Right lobe of liver (tissue), 6 donors: Measurements from ENCODE around the gene ACSL6. TPM values are rescaled to one million over a fixed set of nuclear protein-coding genes. Genes with fewer than 3 reads are reported as not detected.

Source experiments
- ATAC-seq, 4 donors: fragments of 200-7000 bp; cut with Tn5 transposase; one replicate each; pipeline ENCODE4 v1.9.1; 2020; ENCODE audit warnings: mild to moderate bottlenecking in 4 of 4, moderate library complexity in 4 of 4
- DNase-seq, 3 donors: peaks; one replicate each; pipeline ENCODE4 v3.0.0-alpha.2; 2020
- H3K27ac ChIP-seq, 3 donors: fragments of 200-600 bp; one replicate each; pipeline ENCODE4 v1.8.0; 2022
- H3K27me3 ChIP-seq, 2 donors: fragments of 200-600 bp; one replicate each; pipeline ENCODE4 v1.8.0; 2022
- H3K36me3 ChIP-seq, 4 donors: fragments of 200-600 bp; sonication (generic) in 1 of 4; one replicate each; pipeline versions ENCODE4 v1.5.1 to v1.8.0; 2017 to 2022; ENCODE audit warnings: control low read depth in 1 of 4
- H3K4me1 ChIP-seq, 4 donors: fragments of 200-600 bp; sonication (generic) in 1 of 4; one replicate each; pipeline versions ENCODE4 v1.5.1 to v1.8.0; 2017 to 2022; ENCODE audit warnings: control low read depth in 1 of 4
- H3K4me3 ChIP-seq, 3 donors: fragments of 200-600 bp; one replicate each; pipeline ENCODE4 v1.8.0; 2022
- H3K9me3 ChIP-seq, 4 donors: fragments of 200-600 bp; sonication (generic) in 1 of 4; one replicate each; pipeline versions ENCODE4 v1.5.1 to v1.8.0; 2017 to 2022; ENCODE audit warnings: control low read depth in 1 of 4
- POLR2A ChIP-seq: fragments of 450-650 bp; IDR thresholded peaks from one replicate; pipeline ENCODE4 v1.6.1; 2017; ENCODE audit warnings: antibody characterized with exemption, mild to moderate bottlenecking
- WGBS: methylation state at CpG from one replicate; pipeline ENCODE4 v1.1.6; 2018; ENCODE audit warnings: low coverage, low lambda C conversion rate; ENCODE audit not compliant: insufficient coverage; ENCODE audit errors: missing lambda C conversion rate; 5-methylcytosine and 5-hydroxymethylcytosine counted together
- intact Hi-C, 2 donors: fragments of 100-400 bp; cut with DNase I; formaldehyde crosslinking; loops; one replicate each; pipeline versions ENCODE4 v1.11.2 to v1.14.1; 2022
- total RNA-seq, 6 experiments: library from RNA; depleted of rRNA in 2 of 6; stranded (reverse); fragments of >200 nt in 2 of 6; fragmentation: NEBNext Ultra II Directional in 3 of 6; extraction: Animal tissue kit (Norgen Biotek cat#: 25700) in 3 of 6; gene quantifications; one replicate each; pipeline versions ENCODE4 v1.1.0 to v1.2.4, GENCODE V29; 2016 to 2023
- TF ChIP-seq, protein P1 (sequence below), 4 donors: fragments of 200-600 bp in 3 of 4; fragments of 450-650 bp in 1 of 4; IDR thresholded peaks; one replicate each; pipeline versions ENCODE4 v1.5.1 to v1.8.0; 2016 to 2022; ENCODE audit warnings: antibody characterized with exemption in 4 of 4, mild to moderate bottlenecking in 2 of 4
- donor health status: DM: no; HTN: yes; CAD: no.
- donor health status: DM: no; HTN: no; CAD: no.
- donor health status: DM: no; HTN: no; CAD: no.
- donor health status: DM: no; HTN: yes; CAD: no.
- donor health status: DM: no; HTN: yes; CAD: no.

Gene ACSL6
- total RNA-seq, 6 experiments from 2014 or later, result 1.3 to 6.0 (median 4.6) TPM

GRCh38 chr5:132030610-132031009, 19.2 kb upstream of the ACSL6 start:
- no peak overlapping the region for H3K27ac ChIP-seq
- WGBS, result 90% methylated on average over 2 of the region's 2 CpGs
- TF ChIP-seq, protein P1, sequence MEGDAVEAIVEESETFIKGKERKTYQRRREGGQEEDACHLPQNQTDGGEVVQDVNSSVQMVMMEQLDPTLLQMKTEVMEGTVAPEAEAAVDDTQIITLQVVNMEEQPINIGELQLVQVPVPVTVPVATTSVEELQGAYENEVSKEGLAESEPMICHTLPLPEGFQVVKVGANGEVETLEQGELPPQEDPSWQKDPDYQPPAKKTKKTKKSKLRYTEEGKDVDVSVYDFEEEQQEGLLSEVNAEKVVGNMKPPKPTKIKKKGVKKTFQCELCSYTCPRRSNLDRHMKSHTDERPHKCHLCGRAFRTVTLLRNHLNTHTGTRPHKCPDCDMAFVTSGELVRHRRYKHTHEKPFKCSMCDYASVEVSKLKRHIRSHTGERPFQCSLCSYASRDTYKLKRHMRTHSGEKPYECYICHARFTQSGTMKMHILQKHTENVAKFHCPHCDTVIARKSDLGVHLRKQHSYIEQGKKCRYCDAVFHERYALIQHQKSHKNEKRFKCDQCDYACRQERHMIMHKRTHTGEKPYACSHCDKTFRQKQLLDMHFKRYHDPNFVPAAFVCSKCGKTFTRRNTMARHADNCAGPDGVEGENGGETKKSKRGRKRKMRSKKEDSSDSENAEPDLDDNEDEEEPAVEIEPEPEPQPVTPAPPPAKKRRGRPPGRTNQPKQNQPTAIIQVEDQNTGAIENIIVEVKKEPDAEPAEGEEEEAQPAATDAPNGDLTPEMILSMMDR (IDR thresholded peaks at IDR 0.05), result no peak
- DNase-seq (no peak), ATAC-seq (no peak)
- H3K4me3 ChIP-seq, result no peak overlapping the region
- H3K36me3 ChIP-seq, result no peaks in the 10 kb centered on the region
- H3K9me3 ChIP-seq, result peaks cover 0 to 8% (median 1%) of the 10 kb centered on the region in 4 donors
- no peaks in the 10 kb centered on the region for H3K27me3 ChIP-seq
- no peaks in the 10 kb centered on the region for H3K4me1 ChIP-seq
- intact Hi-C loops, result no loop called here

- no peak overlapping the region for H3K4me3 ChIP-seq
- H3K27me3 ChIP-seq, result no peaks in the 10 kb centered on the region
- ATAC-seq (no peak), DNase-seq (peak in 1 of 3 donors; percentile 14)
- H3K4me1 ChIP-seq, result no peaks in the 10 kb centered on the region
- H3K36me3 ChIP-seq, result no peaks in the 10 kb centered on the region
- peaks cover 0 to 8% (median under 1%) of the 10 kb centered on the region in 4 donors for H3K9me3 ChIP-seq
- no peak overlapping the region for H3K27ac ChIP-seq
- TF ChIP-seq, protein P1 (IDR thresholded peaks at IDR 0.05), result no peak
- TF ChIP-seq POLR2A, result no peak
- WGBS, result 72% methylated on average over 4 of the region's 4 CpGs
- intact Hi-C loops, result no loop called here
These were observed 18.3 kb upstream of the ACSL6 start for GRCh38 chr5:132029609-132030330.

GRCh38 chr5:132027027-132027426, 15.6 kb upstream of the ACSL6 start:
- Histone ChIP-seq H3K36me3 (no peaks in the 10 kb centered on the region), H3K27ac (no peak overlapping the region), H3K4me3 (no peak overlapping the region), H3K4me1 (no peaks in the 10 kb centered on the region), H3K27me3 (no peaks in the 10 kb centered on the region), H3K9me3 (no peaks in the 10 kb centered on the region)
- TF ChIP-seq POLR2A, result no peak
- TF ChIP-seq, protein P1 (IDR thresholded peaks at IDR 0.05), result no peak
- peak in 1 of 3 donors; percentile 29 for DNase-seq
- peak in 1 of 4 donors; percentile 23 for ATAC-seq
- intact Hi-C loops, result no loop called here
- WGBS, result no CpG with 5 or more reads among the region's 2 CpGs

DNA sequence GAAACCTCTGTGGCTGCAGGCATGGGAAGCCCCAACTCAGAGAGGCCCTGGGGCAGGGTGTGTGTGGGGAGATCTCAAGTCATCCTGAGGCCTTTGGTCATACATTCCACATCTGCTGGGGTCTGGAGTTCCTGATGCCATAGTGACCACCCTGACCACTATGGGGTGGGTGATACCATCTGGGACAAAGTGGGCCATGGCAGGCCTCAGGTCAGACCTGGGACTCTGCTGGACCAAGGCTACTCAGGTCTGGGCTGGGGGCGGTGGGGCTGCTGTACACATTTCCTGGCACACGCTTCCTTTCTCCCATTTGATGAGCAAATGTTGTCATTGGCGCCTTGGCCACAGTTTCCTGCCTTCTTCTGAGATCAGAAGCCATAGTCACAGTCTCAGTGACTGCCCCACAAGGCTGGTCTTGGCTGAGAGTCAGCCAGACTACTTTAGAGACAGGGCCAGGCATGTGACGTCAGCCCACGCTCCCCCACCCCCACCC, 15.1 kb upstream of the ACSL6 start:
- Histone ChIP-seq H3K4me1 (no peaks in the 10 kb centered on the region), H3K27me3 (no peaks in the 10 kb centered on the region), H3K9me3 (no peaks in the 10 kb centered on the region), H3K36me3 (no peaks in the 10 kb centered on the region), H3K27ac (no peak overlapping the region), H3K4me3 (no peak overlapping the region)
- DNase-seq (peak in 1 of 3 donors; percentile 19), ATAC-seq (peak in 1 of 4 donors; percentile 13)
- TF ChIP-seq, protein P1 (IDR thresholded peaks at IDR 0.05), result no peak
- TF ChIP-seq POLR2A, result no peak
- intact Hi-C loops, result no loop called here
- 60% methylated on average over 1 of the region's 5 CpGs for WGBS
